ENCODE data around the gene RBM34. TPM values are rescaled to one million over a fixed set of nuclear protein-coding genes. Genes with fewer than 3 reads are reported as not detected.

RBM34 gene
- polyA plus RNA-seq, 3 donors, result 20.5 to 25.7 (median 22.5) TPM

DNA sequence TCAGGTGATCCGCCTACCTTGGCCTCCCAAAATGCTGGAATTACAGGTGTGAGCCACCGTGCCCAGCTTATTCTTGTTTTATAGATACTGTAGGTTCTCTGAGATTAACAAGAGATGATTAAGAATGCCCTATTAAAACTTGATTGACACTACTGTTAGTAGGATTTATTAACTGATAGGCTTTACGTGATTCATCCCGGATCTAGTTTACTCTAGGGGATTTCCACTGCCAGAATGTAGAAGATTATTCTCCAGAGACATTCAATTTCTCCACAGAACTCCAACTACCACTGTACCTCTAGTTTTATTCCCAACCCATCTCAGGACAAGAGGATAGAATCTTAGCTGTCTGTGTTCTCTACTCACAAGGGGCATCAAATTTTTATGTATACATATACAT is 26.3 kb upstream of the RBM34 start:
- Histone ChIP-seq H3K27ac (ENCODE audit: low read depth in 1 of 2, low read length in 2 of 2) (no peak overlapping the region), H4K20me1 (ENCODE audit: insufficient read depth, low read length) (peaks cover 7% of the 10 kb centered on the region), H3K4me3 (replicated peaks in 1 of 3; ENCODE audit: low read depth in 2 of 3, low read length in 3 of 3) (no peak overlapping the region), H2AFZ (ENCODE audit: insufficient read depth, low read depth, low read length, poor library complexity, severe bottlenecking) (no peak overlapping the region), H3K4me2 (replicated peaks; ENCODE audit: extremely low read depth, low read length, poor library complexity, severe bottlenecking) (no peak overlapping the region), H3K36me3 (replicated peaks in 1 of 2; ENCODE audit: control insufficient read depth in 1 of 2, insufficient read depth in 2 of 2, low read length in 2 of 2) (peaks cover 49 to 71% of the 10 kb centered on the region in 2 donors), H3K27me3 (ENCODE audit: control insufficient read depth in 2 of 2, insufficient read depth in 2 of 2, low read length in 2 of 2) (no peaks in the 10 kb centered on the region), H3K79me2 (ENCODE audit: insufficient read depth, low read length) (no peaks in the 10 kb centered on the region), H3K9ac (ENCODE audit: insufficient read depth, low read length, poor library complexity, severe bottlenecking) (no peak overlapping the region), H3K9me3 (replicated peaks in 1 of 2; ENCODE audit: control insufficient read depth in 1 of 2, insufficient read depth in 1 of 2, low read length in 2 of 2) (no peaks in the 10 kb centered on the region), H3K4me1 (ENCODE audit: control insufficient read depth in 1 of 2, insufficient read depth in 2 of 2, low read length in 2 of 2) (no peaks in the 10 kb centered on the region)
- Mint-ChIP-seq H3K4me3 (no peak overlapping the region), H3K36me3 (peaks cover 36 to 79% of the 10 kb centered on the region in 2 donors), H3K27ac (no peak overlapping the region), H3K27me3 (ENCODE audit: low read depth in 3 of 3) (peaks cover 0 to 1% (median 0%) of the 10 kb centered on the region in 3 donors), H3K4me1 (no peaks in the 10 kb centered on the region), H3K9me3 (no peaks in the 10 kb centered on the region)
- intact Hi-C loops (cut with micrococcal nuclease), result no loop called here
- TF ChIP-seq, protein P1, sequence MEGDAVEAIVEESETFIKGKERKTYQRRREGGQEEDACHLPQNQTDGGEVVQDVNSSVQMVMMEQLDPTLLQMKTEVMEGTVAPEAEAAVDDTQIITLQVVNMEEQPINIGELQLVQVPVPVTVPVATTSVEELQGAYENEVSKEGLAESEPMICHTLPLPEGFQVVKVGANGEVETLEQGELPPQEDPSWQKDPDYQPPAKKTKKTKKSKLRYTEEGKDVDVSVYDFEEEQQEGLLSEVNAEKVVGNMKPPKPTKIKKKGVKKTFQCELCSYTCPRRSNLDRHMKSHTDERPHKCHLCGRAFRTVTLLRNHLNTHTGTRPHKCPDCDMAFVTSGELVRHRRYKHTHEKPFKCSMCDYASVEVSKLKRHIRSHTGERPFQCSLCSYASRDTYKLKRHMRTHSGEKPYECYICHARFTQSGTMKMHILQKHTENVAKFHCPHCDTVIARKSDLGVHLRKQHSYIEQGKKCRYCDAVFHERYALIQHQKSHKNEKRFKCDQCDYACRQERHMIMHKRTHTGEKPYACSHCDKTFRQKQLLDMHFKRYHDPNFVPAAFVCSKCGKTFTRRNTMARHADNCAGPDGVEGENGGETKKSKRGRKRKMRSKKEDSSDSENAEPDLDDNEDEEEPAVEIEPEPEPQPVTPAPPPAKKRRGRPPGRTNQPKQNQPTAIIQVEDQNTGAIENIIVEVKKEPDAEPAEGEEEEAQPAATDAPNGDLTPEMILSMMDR (IDR thresholded peaks at IDR 0.05), result no peak
- WGBS (ENCODE audit: insufficient coverage), result 100% methylated on average over 1 of the region's 4 CpGs
- no peak for DNase-seq

- no peaks in the 10 kb centered on the region for H3K4me1 ChIP-seq (ENCODE audit: control insufficient read depth in 1 of 2, insufficient read depth in 2 of 2, low read length in 2 of 2)
These were observed 20.7 kb upstream of the RBM34 start for GRCh38 chr1:235181561-235182245.

More at GRCh38 chr1:235181561-235182245, 20.7 kb upstream of the RBM34 start:
- Mint-ChIP-seq H3K36me3 (peaks cover 39 to 59% of the 10 kb centered on the region in 2 donors), H3K27me3 (ENCODE audit: low read depth in 3 of 3) (peaks cover 0 to 2% (median 0%) of the 10 kb centered on the region in 3 donors), H3K9me3 (no peaks in the 10 kb centered on the region), H3K4me1 (no peaks in the 10 kb centered on the region), H3K4me3 (no peak overlapping the region), H3K27ac (peak overlapping the region in 3 of 7 donors; percentile 3 to 50 (median 4))
- H2AFZ ChIP-seq (ENCODE audit: insufficient read depth, low read depth, low read length, poor library complexity, severe bottlenecking), result no peak overlapping the region
- no peak overlapping the region for H3K9ac ChIP-seq (ENCODE audit: insufficient read depth, low read length, poor library complexity, severe bottlenecking)
- TF ChIP-seq, protein P1 (IDR thresholded peaks at IDR 0.05), result no peak
- H3K4me3 ChIP-seq (replicated peaks in 1 of 3; ENCODE audit: low read depth in 2 of 3, low read length in 3 of 3), result no peak overlapping the region
- no peaks in the 10 kb centered on the region for H3K9me3 ChIP-seq (replicated peaks in 1 of 2; ENCODE audit: control insufficient read depth in 1 of 2, insufficient read depth in 1 of 2, low read length in 2 of 2)
- H3K27me3 ChIP-seq (ENCODE audit: control insufficient read depth in 2 of 2, insufficient read depth in 2 of 2, low read length in 2 of 2), result no peaks in the 10 kb centered on the region
- no peak overlapping the region for H3K27ac ChIP-seq (ENCODE audit: low read depth in 1 of 2, low read length in 2 of 2)
- DNase-seq, result no peak
- intact Hi-C loops (cut with micrococcal nuclease), result no loop called here
- peaks cover 33% of the 10 kb centered on the region for H4K20me1 ChIP-seq (ENCODE audit: insufficient read depth, low read length)
- H3K36me3 ChIP-seq (replicated peaks in 1 of 2; ENCODE audit: control insufficient read depth in 1 of 2, insufficient read depth in 2 of 2, low read length in 2 of 2), result peaks cover 53 to 69% of the 10 kb centered on the region in 2 donors
- no peak overlapping the region for H3K4me2 ChIP-seq (replicated peaks; ENCODE audit: extremely low read depth, low read length, poor library complexity, severe bottlenecking)
- H3K79me2 ChIP-seq (ENCODE audit: insufficient read depth, low read length), result no peaks in the 10 kb centered on the region
- WGBS (ENCODE audit: insufficient coverage), result 94% methylated on average over 3 of the region's 8 CpGs
